OCI-LY1 (cell line): ENCODE data around the gene RHBDF1.

Source experiments
- H2AFZ ChIP-seq: fragments of 200-600 bp; sonication (generic), shearing (Covaris generic); 2 replicates; pipeline ENCODE4 v1.6.0; 2014; ENCODE audit warnings: antibody characterized with exemption, mild to moderate bottlenecking, low read length
- H3F3A ChIP-seq: fragments of 200-600 bp; sonication (generic), shearing (Covaris generic); 2 replicates; pipeline ENCODE4 v1.6.0; 2014; ENCODE audit warnings: mild to moderate bottlenecking, antibody characterized with exemption, low read length, moderate library complexity; ENCODE audit not compliant: insufficient read depth
- H3K27ac ChIP-seq: fragments of 200-600 bp; sonication (generic); 2 replicates; pipeline ENCODE4 v1.5.1; 2014; ENCODE audit warnings: low read length, mixed run types, mild to moderate bottlenecking, low read depth; ENCODE audit not compliant: poor library complexity, severe bottlenecking
- H3K27me3 ChIP-seq: fragments of 200-600 bp; sonication (generic); 2 replicates; pipeline ENCODE4 v1.6.0; 2014; ENCODE audit warnings: antibody characterized with exemption, mild to moderate bottlenecking, low read length, moderate library complexity; ENCODE audit not compliant: insufficient read depth
- H3K36me3 ChIP-seq: fragments of 200-600 bp; sonication (generic); 2 replicates; pipeline ENCODE4 v1.6.1; 2014; ENCODE audit warnings: mild to moderate bottlenecking, antibody characterized with exemption, low read length, moderate library complexity, mixed read lengths; ENCODE audit not compliant: insufficient read depth
- H3K4me1 ChIP-seq: fragments of 200-600 bp; sonication (generic); 2 replicates; pipeline ENCODE4 v1.5.1; 2014; ENCODE audit warnings: mild to moderate bottlenecking, low read length, moderate library complexity; ENCODE audit not compliant: insufficient read depth, severe bottlenecking
- H3K4me2 ChIP-seq: fragments of 200-600 bp; sonication (generic), shearing (Covaris generic); 2 replicates; pipeline ENCODE4 v1.6.1; 2014; ENCODE audit warnings: low read length
- H3K4me3 ChIP-seq: fragments of 200-600 bp; sonication (generic); 2 replicates; pipeline ENCODE4 v1.5.1; 2014; ENCODE audit warnings: low read length, low read depth, mild to moderate bottlenecking, mixed read lengths; ENCODE audit not compliant: poor library complexity, severe bottlenecking
- H3K79me2 ChIP-seq: fragments of 200-600 bp; shearing (Covaris generic); 2 replicates; pipeline ENCODE4 v1.6.1; 2016; ENCODE audit warnings: mixed run types, low read length, mixed read lengths; ENCODE audit not compliant: insufficient read depth
- H3K9ac ChIP-seq: fragments of 200-600 bp; sonication (generic), shearing (Covaris generic); 2 replicates; pipeline ENCODE4 v1.6.1; 2014; ENCODE audit warnings: mild to moderate bottlenecking, low read length, mixed read lengths
- H3K9me2 ChIP-seq: fragments of 200-600 bp; sonication (generic), shearing (Covaris generic); 2 replicates; pipeline ENCODE4 v1.6.1; 2014; ENCODE audit warnings: low read depth, mild to moderate bottlenecking, low read length, mixed read lengths
- H3K9me3 ChIP-seq: fragments of 200-600 bp; shearing (Covaris generic); 2 replicates; pipeline ENCODE4 v1.6.1; 2014; ENCODE audit warnings: low read length, mixed read lengths
- H4K20me1 ChIP-seq: fragments of 200-600 bp; sonication (generic), shearing (Covaris generic); 2 replicates; pipeline ENCODE4 v1.6.0; 2016; ENCODE audit warnings: mild to moderate bottlenecking, low read length; ENCODE audit not compliant: insufficient read depth
- CTCF ChIP-seq: fragments of 200-600 bp; sonication (generic), shearing (Covaris generic); IDR thresholded peaks from 2 replicates; pipeline ENCODE4 v1.5.1; 2017; ENCODE audit warnings: mild to moderate bottlenecking, antibody characterized with exemption, low read length, moderate library complexity, mixed read lengths
- EZH2 ChIP-seq: fragments of 200-600 bp; sonication (generic), shearing (Covaris generic); IDR thresholded peaks from 2 replicates; pipeline ENCODE4 v1.8.0; 2017; ENCODE audit warnings: borderline replicate concordance, mixed run types, mild to moderate bottlenecking, antibody characterized with exemption, low read length, moderate library complexity, mixed read lengths

RHBDF1 gene

GRCh38 chr16:76535-77272 is 4.3 kb upstream of the RHBDF1 start:
- Histone ChIP-seq H4K20me1 (no peaks in the 10 kb centered on the region), H3F3A (no peaks in the 10 kb centered on the region), H3K4me2 (peak overlapping the region; percentile 86), H3K9ac (peak overlapping the region; percentile 95; the same call in 1 of the 2 replicates), H2AFZ (no peak overlapping the region), H3K9me2 (no peaks in the 10 kb centered on the region), H3K27ac (no peak overlapping the region), H3K4me1 (peaks cover 22% of the 10 kb centered on the region), H3K9me3 (no peaks in the 10 kb centered on the region), H3K4me3 (peak overlapping the region; percentile 93), H3K79me2 (no peaks in the 10 kb centered on the region), H3K36me3 (peaks cover 7% of the 10 kb centered on the region; the same call in 1 of the 2 replicates), H3K27me3 (peaks cover 6% of the 10 kb centered on the region; the same call in 1 of the 2 replicates)
- TF ChIP-seq EZH2 (no peak), CTCF (no peak)

GRCh38 chr16:75580-76501 is 3.4 kb upstream of the RHBDF1 start:
- Histone ChIP-seq H3K4me1 (peaks cover 22% of the 10 kb centered on the region), H3F3A (no peaks in the 10 kb centered on the region), H3K9me3 (no peaks in the 10 kb centered on the region), H2AFZ (no peak overlapping the region), H3K9me2 (no peaks in the 10 kb centered on the region), H3K9ac (no peak overlapping the region), H3K36me3 (peaks cover 7% of the 10 kb centered on the region; the same call in 1 of the 2 replicates), H3K4me2 (no peak overlapping the region), H3K79me2 (no peaks in the 10 kb centered on the region), H3K27ac (no peak overlapping the region), H4K20me1 (no peaks in the 10 kb centered on the region), H3K27me3 (peaks cover 6% of the 10 kb centered on the region; the same call in 1 of the 2 replicates), H3K4me3 (no peak overlapping the region)
- TF ChIP-seq CTCF: no peak
- TF ChIP-seq EZH2: no peak

GRCh38 chr16:74747-75334 is 2.4 kb upstream of the RHBDF1 start:
- no peaks in the 10 kb centered on the region for H3K79me2 ChIP-seq
- H3K9me3 ChIP-seq: no peaks in the 10 kb centered on the region
- H4K20me1 ChIP-seq: no peaks in the 10 kb centered on the region
- TF ChIP-seq EZH2: no peak
- no peak for TF ChIP-seq CTCF
- no peak overlapping the region for H3K4me2 ChIP-seq
- no peak overlapping the region for H3K27ac ChIP-seq
- no peak overlapping the region for H3K9ac ChIP-seq
- H3K9me2 ChIP-seq: no peaks in the 10 kb centered on the region
- H3K4me1 ChIP-seq: peaks cover 22% of the 10 kb centered on the region
- H3F3A ChIP-seq: no peaks in the 10 kb centered on the region
- peaks cover 6% of the 10 kb centered on the region; the same call in 1 of the 2 replicates for H3K27me3 ChIP-seq
- H2AFZ ChIP-seq: no peak overlapping the region
- H3K36me3 ChIP-seq: peaks cover 4% of the 10 kb centered on the region; the same call in 1 of the 2 replicates
- H3K4me3 ChIP-seq: no peak overlapping the region
